ENCODE results near the gene ANKFN1.

Gene ANKFN1

DNA sequence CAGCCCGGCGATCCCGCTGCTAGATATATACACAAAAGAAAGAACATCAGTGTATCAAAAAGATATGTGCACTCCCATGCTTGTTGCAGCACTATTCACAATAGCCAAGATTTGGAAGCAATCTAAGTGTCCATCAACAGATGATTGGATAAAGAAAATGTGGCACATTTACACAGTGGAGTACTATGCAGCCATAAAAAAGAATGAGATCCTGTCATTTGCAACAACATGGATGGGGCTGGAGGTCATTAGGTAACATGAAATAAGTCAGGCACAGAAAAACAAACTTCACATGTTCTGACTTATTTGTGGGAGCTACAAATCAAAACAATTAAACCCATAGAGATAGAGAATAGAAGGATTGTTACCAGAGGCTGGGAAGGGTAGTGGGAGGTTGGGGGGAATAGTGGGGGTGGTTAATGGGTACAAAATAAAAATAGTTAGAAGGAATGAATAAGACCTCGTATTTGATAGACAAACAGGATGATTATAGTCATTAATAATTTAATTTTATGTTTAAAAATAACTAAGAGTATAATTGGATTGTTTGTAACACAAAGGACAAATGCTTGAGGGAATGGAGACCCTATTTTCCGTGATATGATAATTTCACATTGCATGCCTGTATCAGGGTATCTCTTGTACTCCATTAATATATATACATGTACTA, 263.5 kb downstream of the ANKFN1 start:
- Histone ChIP-seq H3K4me1 (ENCODE audit: insufficient read depth, poor library complexity, severe bottlenecking) (no peaks in the 10 kb centered on the region), H3K27me3 (ENCODE audit: insufficient read depth, poor library complexity, severe bottlenecking) (no peaks in the 10 kb centered on the region), H3K4me3 (ENCODE audit: severe bottlenecking) (no peak overlapping the region), H3K9me3 (ENCODE audit: severe bottlenecking) (no peaks in the 10 kb centered on the region), H3K27ac (ENCODE audit: poor library complexity, severe bottlenecking) (no peak overlapping the region), H3K36me3 (ENCODE audit: low read depth) (no peaks in the 10 kb centered on the region)
- no peak for DNase-seq (ENCODE audit: low spot score)
- no peak for ATAC-seq (ENCODE audit: low read depth)
- TF ChIP-seq, protein P1, sequence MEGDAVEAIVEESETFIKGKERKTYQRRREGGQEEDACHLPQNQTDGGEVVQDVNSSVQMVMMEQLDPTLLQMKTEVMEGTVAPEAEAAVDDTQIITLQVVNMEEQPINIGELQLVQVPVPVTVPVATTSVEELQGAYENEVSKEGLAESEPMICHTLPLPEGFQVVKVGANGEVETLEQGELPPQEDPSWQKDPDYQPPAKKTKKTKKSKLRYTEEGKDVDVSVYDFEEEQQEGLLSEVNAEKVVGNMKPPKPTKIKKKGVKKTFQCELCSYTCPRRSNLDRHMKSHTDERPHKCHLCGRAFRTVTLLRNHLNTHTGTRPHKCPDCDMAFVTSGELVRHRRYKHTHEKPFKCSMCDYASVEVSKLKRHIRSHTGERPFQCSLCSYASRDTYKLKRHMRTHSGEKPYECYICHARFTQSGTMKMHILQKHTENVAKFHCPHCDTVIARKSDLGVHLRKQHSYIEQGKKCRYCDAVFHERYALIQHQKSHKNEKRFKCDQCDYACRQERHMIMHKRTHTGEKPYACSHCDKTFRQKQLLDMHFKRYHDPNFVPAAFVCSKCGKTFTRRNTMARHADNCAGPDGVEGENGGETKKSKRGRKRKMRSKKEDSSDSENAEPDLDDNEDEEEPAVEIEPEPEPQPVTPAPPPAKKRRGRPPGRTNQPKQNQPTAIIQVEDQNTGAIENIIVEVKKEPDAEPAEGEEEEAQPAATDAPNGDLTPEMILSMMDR (IDR thresholded peaks at IDR 0.05; ENCODE audit: poor library complexity, severe bottlenecking): no peak

- Histone ChIP-seq H3K4me1 (ENCODE audit: insufficient read depth, poor library complexity, severe bottlenecking) (no peaks in the 10 kb centered on the region), H3K4me3 (ENCODE audit: severe bottlenecking) (no peak overlapping the region), H3K9me3 (ENCODE audit: severe bottlenecking) (no peaks in the 10 kb centered on the region), H3K36me3 (ENCODE audit: low read depth) (no peaks in the 10 kb centered on the region), H3K27me3 (ENCODE audit: insufficient read depth, poor library complexity, severe bottlenecking) (no peaks in the 10 kb centered on the region), H3K27ac (ENCODE audit: poor library complexity, severe bottlenecking) (no peak overlapping the region)
- ATAC-seq (ENCODE audit: low read depth) (no peak), DNase-seq (ENCODE audit: low spot score) (no peak)
- TF ChIP-seq, protein P1 (IDR thresholded peaks at IDR 0.05; ENCODE audit: poor library complexity, severe bottlenecking): no peak
Observed at GRCh38 chr17:56424005-56424404, 270.7 kb downstream of the ANKFN1 start.

DNA sequence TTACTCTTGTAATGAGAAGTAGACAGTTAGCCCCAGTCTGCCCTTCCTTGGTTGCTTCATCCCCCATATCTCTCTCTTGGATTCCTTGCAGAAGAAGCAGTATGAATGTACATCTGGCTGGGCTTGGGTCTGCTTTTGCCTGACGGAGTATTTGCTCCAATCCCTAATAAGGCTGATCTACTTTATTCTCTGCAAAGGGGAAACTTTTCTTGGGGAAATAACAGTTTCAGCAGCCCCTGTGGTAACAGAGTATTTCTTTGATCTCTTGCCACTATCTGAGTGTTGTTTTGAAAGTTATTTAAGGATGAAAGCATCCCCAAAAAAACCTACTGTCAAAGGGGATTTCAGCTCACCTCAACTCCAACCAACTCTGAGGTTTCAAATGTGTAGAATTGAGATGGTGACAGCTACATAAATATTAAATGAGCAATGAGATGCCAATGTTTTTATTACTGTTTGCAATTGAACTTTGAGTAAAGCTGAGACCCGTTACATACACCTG, 271.3 kb downstream of the ANKFN1 start:
- TF ChIP-seq, protein P1 (IDR thresholded peaks at IDR 0.05; ENCODE audit: poor library complexity, severe bottlenecking): no peak
- ATAC-seq (ENCODE audit: low read depth) (no peak), DNase-seq (ENCODE audit: low spot score) (no peak)
- H3K4me3 ChIP-seq (ENCODE audit: severe bottlenecking): no peak overlapping the region
- no peaks in the 10 kb centered on the region for H3K27me3 ChIP-seq (ENCODE audit: insufficient read depth, poor library complexity, severe bottlenecking)
- no peaks in the 10 kb centered on the region for H3K4me1 ChIP-seq (ENCODE audit: insufficient read depth, poor library complexity, severe bottlenecking)
- H3K36me3 ChIP-seq (ENCODE audit: low read depth): no peaks in the 10 kb centered on the region
- H3K9me3 ChIP-seq (ENCODE audit: severe bottlenecking): no peaks in the 10 kb centered on the region
- H3K27ac ChIP-seq (ENCODE audit: poor library complexity, severe bottlenecking): no peak overlapping the region

GRCh38 chr17:56425483-56425882, 272.2 kb downstream of the ANKFN1 start:
- Histone ChIP-seq H3K36me3 (ENCODE audit: low read depth) (no peaks in the 10 kb centered on the region), H3K4me3 (ENCODE audit: severe bottlenecking) (no peak overlapping the region), H3K9me3 (ENCODE audit: severe bottlenecking) (no peaks in the 10 kb centered on the region), H3K27ac (ENCODE audit: poor library complexity, severe bottlenecking) (no peak overlapping the region), H3K4me1 (ENCODE audit: insufficient read depth, poor library complexity, severe bottlenecking) (no peaks in the 10 kb centered on the region), H3K27me3 (ENCODE audit: insufficient read depth, poor library complexity, severe bottlenecking) (no peaks in the 10 kb centered on the region)
- no peak for DNase-seq (ENCODE audit: low spot score)
- TF ChIP-seq, protein P1 (IDR thresholded peaks at IDR 0.05; ENCODE audit: poor library complexity, severe bottlenecking): no peak
- no peak for ATAC-seq (ENCODE audit: low read depth)

GRCh38 chr17:56426901-56427300, 273.6 kb downstream of the ANKFN1 start:
- H3K27ac ChIP-seq (ENCODE audit: poor library complexity, severe bottlenecking): no peak overlapping the region
- no peaks in the 10 kb centered on the region for H3K4me1 ChIP-seq (ENCODE audit: insufficient read depth, poor library complexity, severe bottlenecking)
- no peaks in the 10 kb centered on the region for H3K27me3 ChIP-seq (ENCODE audit: insufficient read depth, poor library complexity, severe bottlenecking)
- DNase-seq (ENCODE audit: low spot score) (no peak), ATAC-seq (ENCODE audit: low read depth) (no peak)
- no peaks in the 10 kb centered on the region for H3K9me3 ChIP-seq (ENCODE audit: severe bottlenecking)
- no peaks in the 10 kb centered on the region for H3K36me3 ChIP-seq (ENCODE audit: low read depth)
- no peak overlapping the region for H3K4me3 ChIP-seq (ENCODE audit: severe bottlenecking)
- TF ChIP-seq, protein P1 (IDR thresholded peaks at IDR 0.05; ENCODE audit: poor library complexity, severe bottlenecking): no peak
